Right renal pelvis (tissue), 4 donors: ENCODE data around the gene SYNDIG1. TPM values are rescaled to one million over a fixed set of nuclear protein-coding genes. Genes with fewer than 3 reads are reported as not detected.
A peak's percentile ranks its signal among the peaks of the same experiment; 100 is the strongest.

ENCODE experiments used
- DNase-seq, 4 donors: peaks; one replicate each; pipeline ENCODE4 v3.0.0-alpha.2; 2013; ENCODE audit warnings: low read depth in 4 of 4, low spot score in 3 of 4, missing footprints in 1 of 4
- polyA plus RNA-seq, 4 donors: library from polyadenylated mRNA; unstranded; fragments of 120-200 nt; gene quantifications; one replicate each; pipeline ENCODE4 v1.2.1, GENCODE V29; 2013; ENCODE audit not compliant: insufficient read length in 4 of 4

SYNDIG1 gene
- polyA plus RNA-seq, 4 donors, result 7.9 to 9.8 (median 9.6) TPM

- no peak for DNase-seq
These were observed 212.4 kb downstream of the SYNDIG1 start for GRCh38 chr20:24681634-24682495.

DNA sequence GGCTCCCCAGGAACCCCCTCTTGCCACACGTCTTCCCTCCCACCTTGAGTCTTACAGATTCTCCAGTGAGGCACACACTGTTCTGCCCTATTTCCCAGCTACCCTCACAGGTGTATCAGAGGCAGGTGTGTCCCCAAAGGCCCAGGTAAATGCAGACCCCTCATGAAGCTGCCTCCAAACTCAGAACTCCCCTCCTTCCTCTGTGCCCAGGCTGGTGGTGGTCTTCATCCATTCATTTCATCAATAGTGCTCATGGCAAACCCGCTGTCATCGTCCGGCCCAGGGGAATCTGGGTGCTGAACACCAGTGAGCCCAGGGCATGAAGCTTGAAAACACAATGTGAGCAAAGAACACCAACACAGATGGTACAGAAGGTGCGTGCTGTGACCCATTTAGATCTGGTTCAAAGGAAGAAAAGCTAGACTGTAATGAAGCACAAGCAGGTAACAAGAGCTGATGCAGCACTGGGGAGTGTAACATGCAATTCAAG is 213.1 kb downstream of the SYNDIG1 start:
- no peak for DNase-seq

DNA sequence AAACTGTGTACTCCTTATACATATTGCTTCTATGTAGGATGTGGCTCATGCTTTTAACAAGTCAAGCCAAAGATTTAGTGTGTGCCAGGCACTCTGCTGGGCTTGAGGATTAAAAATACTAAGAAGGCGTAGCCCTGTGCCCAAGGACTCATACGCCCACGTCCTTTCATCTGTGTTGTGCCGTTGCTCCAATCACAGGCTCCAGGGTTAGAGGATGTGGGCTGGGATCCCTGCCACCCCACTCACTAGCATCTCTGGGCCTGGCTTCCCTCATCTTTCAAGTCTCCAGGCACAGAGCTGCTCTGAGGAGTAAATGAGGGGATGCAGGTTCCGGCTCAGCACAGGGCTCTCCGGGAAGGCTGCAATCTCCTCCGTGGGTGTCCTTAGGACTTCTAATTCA is 214.2 kb downstream of the SYNDIG1 start:
- DNase-seq, result no peak

DNA sequence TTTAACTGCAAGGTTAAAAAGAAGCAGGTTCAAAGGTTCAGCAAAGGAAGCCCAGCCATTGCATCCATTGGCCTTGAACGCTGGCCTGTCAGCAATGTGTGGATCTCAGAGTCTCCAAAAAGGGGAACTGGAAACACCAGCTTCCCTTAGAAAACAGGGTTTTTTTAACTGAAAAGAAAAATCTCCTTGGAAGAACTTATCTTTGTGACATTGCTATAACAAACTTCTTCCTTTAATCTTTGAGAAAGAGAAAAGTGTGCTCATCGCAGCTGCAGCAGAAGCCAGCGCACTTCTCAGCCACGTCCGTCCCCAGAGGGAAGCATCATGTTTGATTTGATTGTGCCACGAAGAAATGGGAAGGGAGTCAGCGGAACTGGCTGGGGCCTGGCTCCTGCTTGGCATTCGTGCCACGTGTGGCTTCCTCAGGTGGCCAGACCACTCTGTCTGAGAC is 215.0 kb downstream of the SYNDIG1 start:
- DNase-seq, result no peak

DNA sequence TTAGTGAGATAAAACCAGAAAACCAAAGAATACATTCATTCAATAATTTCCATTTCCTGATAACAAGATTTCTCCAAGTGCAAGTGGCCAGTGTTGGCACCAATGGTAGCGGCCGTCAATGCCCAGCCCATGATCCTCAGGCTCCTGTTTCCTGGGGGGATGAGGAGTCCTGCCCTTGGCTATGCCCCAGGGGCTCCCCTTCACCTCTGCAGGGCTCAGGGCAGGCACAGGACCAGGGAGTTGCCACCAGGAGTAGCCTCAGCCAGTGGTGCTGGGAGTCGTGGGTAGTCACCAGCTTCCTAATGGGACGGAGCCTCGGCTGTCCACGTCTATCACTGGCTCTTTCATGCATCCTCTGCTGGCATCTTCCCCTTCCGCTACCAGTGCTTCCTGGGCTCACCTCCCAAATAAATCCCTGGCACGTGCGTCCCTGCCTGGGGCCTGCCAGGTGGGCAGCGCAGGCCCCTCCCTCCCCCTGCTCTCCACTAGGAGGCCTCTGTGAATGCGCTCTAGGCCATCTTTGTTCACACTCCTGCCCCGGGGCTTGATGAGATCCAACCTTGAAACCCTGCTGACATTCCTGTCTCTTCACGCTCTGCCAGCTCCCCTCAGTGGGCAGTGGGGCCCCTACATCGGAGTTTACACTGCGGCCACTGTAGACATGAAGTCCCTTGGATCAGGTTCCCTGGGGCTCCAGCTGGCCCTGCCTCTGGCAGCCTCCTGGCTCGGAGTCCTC is 215.7 kb downstream of the SYNDIG1 start:
- no peak for DNase-seq

- DNase-seq, result no peak
These were observed 216.3 kb downstream of the SYNDIG1 start for GRCh38 chr20:24685736-24686135.

- no peak for DNase-seq
These were observed 216.7 kb downstream of the SYNDIG1 start for GRCh38 chr20:24686156-24686555.

DNA sequence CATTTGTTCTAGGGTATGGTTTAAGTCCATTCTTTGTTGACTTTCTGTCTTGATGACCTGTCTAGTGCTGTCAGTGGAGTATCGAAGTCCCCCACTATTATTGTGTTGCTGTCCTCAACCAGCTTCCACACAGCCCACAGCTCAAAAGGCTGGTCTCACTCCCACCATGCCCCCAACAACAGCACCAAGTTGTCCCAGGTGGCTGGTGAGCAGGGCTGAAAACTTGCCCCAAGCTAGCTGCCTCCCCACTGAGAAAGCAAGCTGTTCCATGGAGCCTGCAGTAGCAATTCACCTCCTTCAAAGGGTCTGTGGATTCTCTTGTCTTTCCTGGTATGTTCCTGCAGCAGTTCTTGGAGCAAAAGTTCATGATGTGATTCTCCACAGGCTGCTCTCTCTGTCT is 221.0 kb downstream of the SYNDIG1 start:
- DNase-seq, result no peak

GRCh38 chr20:24691901-24692351 is 222.5 kb downstream of the SYNDIG1 start:
- DNase-seq, result no peak

DNA sequence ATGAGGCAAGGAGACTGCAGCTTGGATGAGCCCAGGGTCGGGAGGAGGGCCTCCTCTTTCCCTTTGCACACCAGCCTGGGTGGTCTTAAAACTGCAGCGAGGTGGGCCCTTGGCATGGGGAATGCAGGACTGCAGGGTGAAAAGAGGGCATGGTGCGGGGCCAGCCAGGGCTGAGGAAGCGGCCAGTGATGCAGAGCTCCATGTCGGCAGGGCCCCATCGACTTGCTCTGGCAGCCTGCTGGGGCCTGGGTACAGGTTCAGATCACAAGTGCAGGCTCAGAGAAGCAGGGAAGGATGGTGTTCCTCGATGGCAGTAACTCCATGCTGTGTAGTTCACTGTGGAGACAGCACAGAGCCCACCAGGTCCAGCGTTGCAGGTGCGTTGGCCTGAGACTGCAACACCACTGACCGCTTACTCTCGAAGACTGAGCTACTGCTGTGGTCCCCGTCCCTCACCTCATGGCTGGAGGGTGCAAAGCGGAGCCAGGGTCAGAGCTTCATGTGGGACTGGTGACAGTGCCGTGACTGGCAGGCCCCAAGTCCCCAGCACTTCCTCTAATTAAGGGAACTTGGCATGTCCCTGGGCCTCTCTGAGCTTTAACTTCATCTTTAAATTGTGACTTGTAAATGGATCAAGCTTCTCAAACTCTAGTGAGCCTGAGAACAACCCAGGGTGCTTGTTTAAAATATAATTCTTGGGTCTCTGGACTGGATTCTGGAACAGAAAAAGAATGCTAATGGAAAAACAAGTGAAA is 223.2 kb downstream of the SYNDIG1 start:
- DNase-seq, result no peak

DNA sequence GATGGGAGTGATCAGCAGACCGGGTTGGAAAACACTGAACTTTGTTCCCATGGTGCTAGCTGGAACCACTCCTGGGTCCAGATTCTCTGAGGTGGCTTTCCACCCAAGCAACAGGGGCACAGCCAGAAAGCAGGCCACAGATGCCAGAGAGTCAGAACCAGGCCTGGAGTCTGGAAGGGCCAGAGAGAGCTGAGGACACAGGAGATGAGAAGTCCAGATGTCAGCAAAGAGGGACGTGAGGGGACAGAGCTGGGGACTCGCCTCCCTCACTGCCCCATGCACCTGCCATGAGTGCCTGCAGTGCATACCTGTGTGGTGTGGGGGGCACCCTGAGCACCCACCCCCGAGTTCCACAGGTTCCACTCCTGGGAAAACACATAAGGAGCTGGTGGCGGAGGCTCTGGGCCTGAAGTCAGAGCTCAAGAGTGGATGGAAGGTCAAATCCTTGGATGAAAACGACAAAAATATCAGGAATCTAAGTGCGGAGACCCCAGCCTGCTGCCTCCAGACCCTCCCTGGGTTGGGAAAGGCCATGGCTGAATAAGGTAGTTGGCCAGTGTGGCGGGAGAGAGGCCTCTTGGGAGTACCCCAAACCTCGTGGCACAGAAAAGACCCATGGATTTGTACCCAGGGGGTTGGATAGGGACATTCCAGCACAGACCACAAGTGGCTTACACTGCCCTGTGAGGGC is 224.2 kb downstream of the SYNDIG1 start:
- no peak for DNase-seq

DNA sequence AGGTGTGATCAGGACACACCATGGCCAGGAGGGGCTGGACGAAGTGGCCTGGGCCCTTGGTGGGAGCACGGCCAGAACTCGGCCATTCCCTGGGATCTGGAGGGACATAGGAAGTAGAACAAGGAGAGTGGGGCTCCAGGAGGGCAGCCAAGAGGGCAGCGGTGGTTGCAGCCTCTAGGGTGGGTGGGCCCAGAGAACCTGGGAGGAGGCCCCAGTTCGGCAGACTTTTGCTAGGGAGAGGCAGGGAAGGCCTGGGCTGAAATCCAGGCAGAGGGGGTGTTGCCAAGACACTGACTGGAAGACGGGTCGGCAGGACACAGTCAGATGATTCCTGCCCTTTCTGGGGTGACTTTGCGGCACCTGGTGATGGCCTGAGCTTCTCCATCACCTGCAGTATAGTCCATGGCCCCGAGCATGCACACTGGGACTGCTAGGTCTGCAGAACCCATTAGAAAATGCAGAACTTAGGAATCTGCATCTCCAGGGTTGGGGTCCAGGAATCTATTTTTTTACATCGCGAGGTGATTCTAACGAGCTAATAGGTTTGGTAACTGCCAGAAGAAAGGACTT is 224.8 kb downstream of the SYNDIG1 start:
- DNase-seq, result no peak

GRCh38 chr20:24694727-24695528 is 225.5 kb downstream of the SYNDIG1 start:
- DNase-seq, result peak in 1 of 4 donors; percentile 23

DNA sequence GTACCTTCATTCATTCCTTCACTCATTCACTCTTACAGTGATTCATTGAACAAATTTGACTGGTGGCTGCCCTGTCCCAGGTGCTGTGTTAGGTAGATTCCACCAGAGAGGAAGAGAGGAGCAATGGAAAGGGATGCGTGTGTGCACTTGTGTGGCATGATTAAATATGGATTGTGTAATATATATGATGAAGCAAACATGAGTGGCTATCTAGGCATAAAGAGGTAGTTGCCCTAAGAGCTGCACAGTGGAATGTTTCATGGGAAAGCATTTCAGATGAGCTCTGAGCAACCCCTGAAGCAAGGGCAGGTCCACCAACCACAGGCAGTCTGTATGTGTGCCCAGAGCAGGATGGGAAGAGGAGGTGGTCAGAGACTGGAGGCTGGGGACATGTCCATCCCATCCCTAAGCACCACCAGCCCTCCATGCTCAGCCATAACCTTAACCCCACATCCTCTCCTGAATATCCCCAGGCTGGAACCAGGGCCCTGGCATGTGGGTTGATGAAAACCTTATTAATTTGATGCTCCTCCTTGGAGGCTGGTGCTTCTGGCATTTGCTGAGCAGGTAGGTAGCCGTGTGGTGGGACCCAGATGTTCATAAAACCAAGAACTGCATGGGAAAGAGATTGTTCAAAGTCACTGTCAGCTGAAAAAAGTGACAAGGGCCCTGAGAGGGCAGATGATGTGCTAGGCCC is 226.2 kb downstream of the SYNDIG1 start:
- no peak for DNase-seq

GRCh38 chr20:24696396-24696795 is 227.0 kb downstream of the SYNDIG1 start:
- no peak for DNase-seq

GRCh38 chr20:24697411-24697810 is 228.0 kb downstream of the SYNDIG1 start:
- DNase-seq, result no peak

DNA sequence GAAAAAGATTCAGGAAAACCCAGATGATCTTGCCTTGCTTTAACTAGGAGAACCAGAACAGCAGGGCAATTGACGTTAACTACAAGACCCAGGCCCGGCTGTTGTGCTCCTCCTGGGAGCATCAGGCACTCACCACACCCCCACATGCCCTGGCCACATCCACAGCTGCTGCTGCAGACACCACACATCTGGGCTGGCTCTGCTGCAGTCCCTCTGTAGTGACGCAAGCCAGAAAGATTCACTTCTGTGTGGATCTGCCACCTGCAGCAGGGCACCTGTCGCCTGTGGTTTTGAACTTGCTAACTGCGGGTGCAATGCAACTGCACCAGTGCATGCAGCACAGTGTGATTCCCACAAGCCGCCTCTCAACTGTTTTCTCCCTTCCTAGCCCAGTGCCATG is 228.8 kb downstream of the SYNDIG1 start:
- no peak for DNase-seq

- no peak for DNase-seq
These were observed 229.3 kb downstream of the SYNDIG1 start for GRCh38 chr20:24698706-24699206.
